NCI-H2227 treated with DMSO at 0.1 percent for 48 hours (cell line): Measurements from ENCODE around the gene ARHGAP33.

Source experiments
- DNase-seq: peaks from one replicate; lab custom pipeline; 2025; lab: John Stamatoyannopoulos, UW

The ARHGAP33 gene

GRCh38 chr19:35740423-35741202, 34.8 kb upstream of the ARHGAP33 start:
- peak; percentile 100 for DNase-seq

GRCh38 chr19:35741203-35741515, 34.2 kb upstream of the ARHGAP33 start:
- no peak for DNase-seq

GRCh38 chr19:35742121-35742724, 33.1 kb upstream of the ARHGAP33 start, which contains the start of gene IGFLR1:
IGFLR1 (minus strand) TSS chr19:35742452; CDS start chr19:35741180, 1,272 bp downstream.
- no peak for DNase-seq

GRCh38 chr19:35743640-35744429, 31.5 kb upstream of the ARHGAP33 start:
- DNase-seq, result no peak

- DNase-seq, result peak; percentile 100
Observed at GRCh38 chr19:35744430-35745327, 30.7 kb upstream of the ARHGAP33 start.

- peak; percentile 100 for DNase-seq
Observed at GRCh38 chr19:35745328-35746086, 29.9 kb upstream of the ARHGAP33 start, which contains the start of the genes PSENEN and U2AF1L4. PSENEN (plus strand) TSS chr19:35745651; CDS start chr19:35745931, 280 bp downstream. U2AF1L4 (minus strand) TSS chr19:35745418; CDS start chr19:35745391, 27 bp downstream.

GRCh38 chr19:35746087-35746462, 29.3 kb upstream of the ARHGAP33 start:
- DNase-seq, result no peak

GRCh38 chr19:35746531-35746930, 28.8 kb upstream of the ARHGAP33 start:
- no peak for DNase-seq

GRCh38 chr19:35748106-35749020, 27.0 kb upstream of the ARHGAP33 start, which contains the start of gene LIN37:
LIN37 (plus strand) TSS chr19:35748576; CDS start chr19:35748725, 149 bp downstream.
- peak; percentile 100 for DNase-seq

- no peak for DNase-seq
Observed at GRCh38 chr19:35750167-35750566, 25.2 kb upstream of the ARHGAP33 start.

GRCh38 chr19:35751839-35752745, 23.3 kb upstream of the ARHGAP33 start:
- DNase-seq, result no peak

- no peak for DNase-seq
Observed at GRCh38 chr19:35752746-35753350, 22.5 kb upstream of the ARHGAP33 start.

GRCh38 chr19:35753634-35754369, 21.6 kb upstream of the ARHGAP33 start:
- no peak for DNase-seq

- no peak for DNase-seq
Observed at GRCh38 chr19:35754370-35755130, 20.8 kb upstream of the ARHGAP33 start.

GRCh38 chr19:35755131-35755549, 20.2 kb upstream of the ARHGAP33 start:
- DNase-seq, result no peak

- no peak for DNase-seq
Observed at GRCh38 chr19:35755550-35756376, 19.6 kb upstream of the ARHGAP33 start.
